Measurements from ENCODE around the gene TRIM65.

TRIM65 gene

DNA sequence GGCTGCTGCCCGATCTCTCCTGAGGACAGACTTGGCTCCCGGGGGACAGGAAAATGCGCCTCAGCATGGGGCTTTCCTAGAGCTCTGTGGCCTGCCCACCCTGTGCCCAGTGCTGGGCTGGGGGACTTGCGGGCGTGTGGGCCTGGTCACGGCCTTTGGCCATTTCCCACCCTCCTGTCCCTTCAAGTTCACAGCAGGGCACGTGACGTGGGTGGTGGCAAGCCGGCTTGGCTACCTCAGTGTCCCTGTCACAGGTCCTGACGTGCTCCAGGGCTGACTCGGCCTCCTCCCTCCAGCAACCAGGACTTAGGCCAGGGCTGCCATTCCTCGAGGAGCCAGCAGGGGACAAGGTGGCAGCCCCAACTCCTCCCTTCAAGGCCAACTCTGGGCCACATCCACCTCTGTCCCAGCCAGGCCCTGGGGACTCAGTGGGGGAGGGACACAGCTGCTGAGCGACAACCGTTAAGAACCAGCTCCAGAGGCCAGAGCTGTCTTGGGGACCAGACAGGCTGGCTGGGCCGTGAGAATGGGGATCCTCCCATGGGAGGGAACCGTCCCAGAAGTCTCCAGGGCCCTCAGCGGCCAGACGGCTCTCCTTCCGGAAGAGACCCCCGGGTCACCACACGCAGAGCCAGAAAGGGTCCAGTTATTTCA lies 51.6 kb downstream of the TRIM65 start:
- Histone ChIP-seq H3K27ac (peak overlapping the region in 20 of 21 experiments; percentile 71 to 97 (median 90)), H3K4me3 (peak overlapping the region in 1 of 7 experiments; percentile 42)

DNA sequence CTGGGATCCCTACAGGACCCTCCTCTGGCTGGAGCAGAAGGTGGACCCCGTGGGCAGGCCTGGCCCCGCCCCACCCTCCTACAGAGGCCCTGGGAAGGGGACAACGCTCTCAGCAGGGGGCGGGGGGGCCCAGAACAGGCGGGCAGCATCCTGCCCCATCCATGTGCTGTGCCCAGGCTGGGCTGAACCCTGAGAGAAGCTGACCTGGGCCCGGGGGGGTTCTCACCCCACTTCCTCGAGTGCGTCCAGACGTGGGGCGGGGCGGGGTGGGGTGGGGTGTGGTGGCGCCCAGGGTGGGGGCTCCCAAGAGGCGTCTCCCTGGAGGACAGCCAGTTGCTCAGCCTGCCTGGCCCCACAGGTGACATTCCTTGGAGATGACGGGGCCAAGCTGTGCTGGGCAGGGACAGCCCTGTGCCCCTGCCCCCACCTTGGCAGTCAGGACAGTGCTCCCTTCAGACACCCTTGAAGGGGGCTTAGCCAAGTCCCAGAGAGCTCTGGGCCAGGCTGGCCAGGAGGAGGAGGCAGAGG lies 52.2 kb downstream of the TRIM65 start:
- Histone ChIP-seq H3K27ac (peak overlapping the region; percentile 16 to 97 (median 89)), H3K4me3 (peak overlapping the region; percentile 22 to 46 (median 36))

DNA sequence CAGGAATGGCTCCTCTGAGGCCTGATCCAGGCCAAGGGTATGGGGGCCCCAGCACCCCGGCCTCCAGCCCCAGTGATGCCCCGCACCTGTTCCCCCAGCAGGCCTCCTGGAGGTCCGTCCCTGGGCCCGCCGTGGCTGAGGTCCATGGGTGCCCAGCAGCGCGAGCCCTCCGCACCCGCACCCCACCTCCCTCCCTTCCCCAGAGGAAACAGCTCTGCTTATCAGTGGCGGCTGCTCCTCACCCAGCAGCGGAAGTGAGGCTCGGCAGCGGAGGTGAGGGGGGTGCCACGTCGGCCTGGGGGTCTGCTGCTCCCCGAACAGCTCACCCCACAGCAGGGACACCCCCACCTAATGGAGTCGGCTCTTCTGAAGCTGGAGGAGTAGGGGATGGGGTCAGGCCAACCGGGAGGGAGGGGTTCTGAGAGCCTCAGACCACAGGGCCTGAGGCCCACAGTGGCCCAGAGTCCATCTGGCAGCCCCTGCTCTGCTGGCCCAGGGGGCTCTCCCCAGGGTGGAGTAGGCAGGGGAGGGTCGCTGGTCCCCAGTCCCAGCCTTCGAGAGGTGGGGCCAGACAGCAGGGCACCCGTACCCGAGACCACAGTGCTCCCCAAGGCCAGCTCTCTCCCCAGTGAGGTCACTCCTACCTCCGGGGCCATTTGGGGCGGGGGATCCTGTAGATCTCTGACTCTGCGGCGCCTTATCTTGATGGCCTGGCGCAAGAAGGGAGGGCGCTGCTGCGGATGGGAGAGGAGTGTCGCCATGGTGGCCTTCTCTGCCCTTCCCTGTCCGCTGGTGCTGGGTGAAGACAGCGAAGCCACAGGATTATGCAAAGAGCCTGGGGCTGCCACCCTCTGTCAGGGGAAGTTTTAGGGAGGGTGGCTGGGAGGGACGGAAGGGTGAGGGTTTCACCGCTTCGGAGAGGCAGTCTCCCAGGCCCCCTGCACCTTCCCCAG lies 52.9 kb downstream of the TRIM65 start, which contains the start of gene UNC13D:
UNC13D (minus strand) TSS at position 828 of the 953 bp plus-strand sequence; CDS start at position 761, 67 bp downstream.
- Histone ChIP-seq H3K4me3 (peak within 1 kb of the TSS; percentile 22 to 46 (median 36)), H3K27ac (peak within 1 kb of the TSS; percentile 16 to 97 (median 89))

DNA sequence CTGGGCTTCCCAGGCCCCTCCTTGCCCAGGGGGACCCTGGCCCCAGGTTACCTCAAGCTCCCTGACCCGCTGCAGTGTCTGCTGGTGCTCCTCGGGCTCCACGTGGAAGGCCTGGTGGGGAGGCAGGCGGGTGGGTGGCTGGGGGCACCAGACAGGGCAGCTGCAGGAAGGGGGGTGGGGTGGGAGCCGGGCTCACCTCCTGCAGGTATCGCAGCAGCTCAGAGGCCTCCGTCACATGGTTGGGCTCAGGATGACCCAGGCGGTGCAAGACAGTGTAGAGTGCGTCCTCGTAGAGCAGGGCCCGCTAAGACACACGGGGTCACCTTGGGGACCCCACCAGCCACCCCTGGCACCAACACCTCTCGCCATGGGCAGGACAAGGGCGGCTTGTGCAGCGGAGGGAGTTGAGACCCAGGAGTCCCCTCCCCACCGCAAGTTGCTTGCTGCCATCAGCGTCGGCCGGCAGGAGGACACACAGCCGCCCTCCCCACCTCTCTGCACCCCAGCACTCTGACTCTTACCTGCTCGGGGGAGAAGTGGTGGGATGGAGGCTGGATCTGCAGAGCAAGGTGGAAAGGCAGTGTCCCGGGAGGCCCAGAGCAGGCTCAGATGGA lies 53.7 kb downstream of the TRIM65 start:
- H3K27ac ChIP-seq: peak overlapping the region in 20 of 21 experiments; percentile 71 to 97 (median 90)

DNA sequence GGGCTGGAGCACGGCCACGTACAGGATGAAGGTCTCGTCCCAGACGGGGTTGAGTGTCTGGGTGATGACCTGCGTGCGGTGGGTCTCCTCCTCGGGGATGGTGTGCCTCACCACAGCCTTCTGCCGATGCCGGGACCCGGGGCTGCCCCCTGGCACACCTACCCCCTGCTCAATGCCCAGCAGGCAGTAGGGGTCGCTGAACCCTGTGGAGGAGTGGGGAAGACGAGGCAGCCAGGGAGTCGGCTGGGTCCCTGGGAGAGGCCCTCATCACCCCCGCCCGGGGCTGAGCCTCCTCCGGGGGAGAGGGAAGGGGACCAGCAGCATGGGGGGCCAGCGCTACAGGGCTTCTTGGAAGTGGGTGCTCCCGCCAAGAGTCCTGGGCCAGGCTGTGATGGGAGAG lies 54.3 kb downstream of the TRIM65 start:
- peak overlapping the region in 3 of 7 experiments; percentile 32 to 44 (median 42) for H3K4me3 ChIP-seq
- H3K27ac ChIP-seq: peak overlapping the region in 14 of 21 experiments; percentile 71 to 96 (median 90)

More for the DNA sequence above, 53.7 kb downstream of the TRIM65 start:
- peak overlapping the region; percentile 22 to 46 (median 36) for H3K4me3 ChIP-seq

DNA sequence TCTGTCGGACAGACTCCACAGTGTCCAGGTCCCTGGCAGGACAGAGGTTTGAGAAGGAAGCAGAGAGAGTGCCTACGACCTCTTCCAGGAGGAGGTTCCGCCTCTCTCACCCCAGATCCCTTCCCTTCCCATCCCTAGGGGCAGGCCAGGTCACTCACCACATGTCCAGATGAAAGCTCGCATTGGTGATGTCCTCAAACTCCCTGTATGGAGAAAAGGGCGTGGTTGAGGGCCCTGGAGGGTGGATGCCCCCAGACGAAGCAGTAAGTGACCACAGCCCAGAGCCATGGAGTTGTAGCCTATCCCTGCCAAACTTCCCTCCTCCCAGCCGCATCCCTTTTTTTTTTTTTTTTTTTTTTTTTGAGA lies 56.0 kb downstream of the TRIM65 start:
- no peak overlapping the region for H3K27ac ChIP-seq
- no peak overlapping the region for H3K4me3 ChIP-seq

DNA sequence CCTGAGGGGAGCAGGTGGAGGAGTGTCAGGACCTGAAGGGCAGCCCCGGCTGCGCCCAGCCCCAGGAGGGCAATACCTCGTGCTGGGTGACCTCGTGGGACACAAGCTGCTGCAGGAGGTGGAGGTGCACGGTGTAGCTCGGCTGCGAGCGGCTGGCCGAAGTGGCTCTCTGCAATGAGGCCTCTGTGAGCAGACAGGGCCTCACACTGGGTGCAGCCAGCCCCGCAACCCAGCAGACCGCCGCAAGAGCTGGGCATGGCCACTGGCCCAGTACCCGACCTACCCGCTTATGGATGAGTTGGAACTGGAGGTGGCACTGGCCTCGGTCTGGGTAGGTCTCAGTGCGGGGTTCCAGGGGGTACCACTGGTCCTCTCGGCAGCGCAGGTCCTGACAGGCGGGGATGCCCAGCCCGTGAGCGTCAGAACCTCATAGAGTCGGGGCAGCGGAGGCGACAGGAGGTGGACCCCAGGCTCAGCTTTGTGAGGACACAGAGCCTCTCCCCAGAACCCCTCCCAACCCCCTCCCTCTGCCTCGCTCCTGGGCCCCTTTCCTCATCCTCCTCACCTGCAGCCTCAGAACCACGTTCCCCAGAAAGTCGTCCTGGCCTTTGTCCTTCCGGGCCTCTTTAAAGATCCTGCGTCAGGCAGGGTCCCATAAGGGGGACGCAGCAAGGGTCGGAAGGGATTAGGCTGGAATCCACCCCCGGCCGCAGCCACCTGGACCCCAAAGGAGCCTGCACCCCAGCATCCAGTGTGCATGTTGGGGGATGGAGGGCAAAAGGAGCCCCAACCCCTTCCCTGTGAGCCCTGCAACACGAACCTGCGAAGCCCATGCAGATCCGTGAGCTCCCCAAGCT lies 56.6 kb downstream of the TRIM65 start:
- Histone ChIP-seq H3K27ac (no peak overlapping the region), H3K4me3 (no peak overlapping the region)
